ENCODE data around the gene TEX47. TPM values are rescaled to one million over a fixed set of nuclear protein-coding genes. Genes with fewer than 3 reads are reported as not detected.

The TEX47 gene
- polyA plus RNA-seq, 3 donors, result not detected

DNA sequence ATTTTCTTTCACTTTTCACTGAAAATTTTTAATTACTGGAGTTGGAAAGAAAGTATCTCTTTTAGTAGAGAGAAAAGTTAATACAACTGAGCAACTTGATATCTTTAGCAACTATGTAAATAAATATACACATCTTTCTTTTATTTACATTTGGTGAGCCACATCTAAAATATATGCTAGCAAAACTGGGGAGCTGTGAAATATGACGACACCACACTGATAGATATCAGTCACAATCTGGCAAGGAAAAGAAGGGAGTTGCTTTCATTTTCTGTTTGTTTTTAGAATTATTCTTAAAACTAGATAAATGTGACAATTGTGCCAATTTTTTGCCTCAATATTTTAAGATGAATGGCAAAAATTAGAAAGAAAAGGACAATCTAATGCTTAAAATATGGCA is 38.7 kb downstream of the TEX47 start:
- H3K27ac ChIP-seq (ENCODE audit: low read depth in 1 of 2, low read length in 2 of 2), result no peak overlapping the region
- WGBS (ENCODE audit: insufficient coverage), result no CpG with 5 or more reads among the region's 1 CpG

GRCh38 chr7:88746126-88746525 is 49.4 kb downstream of the TEX47 start:
- no peaks in the 10 kb centered on the region for H3K36me3 Mint-ChIP-seq
- intact Hi-C loops (cut with micrococcal nuclease), result no loop called here
- Histone ChIP-seq H3K36me3 (replicated peaks in 1 of 2; ENCODE audit: control insufficient read depth in 1 of 2, insufficient read depth in 2 of 2, low read length in 2 of 2) (no peaks in the 10 kb centered on the region), H3K79me2 (ENCODE audit: insufficient read depth, low read length) (no peaks in the 10 kb centered on the region), H2AFZ (ENCODE audit: insufficient read depth, low read depth, low read length, poor library complexity, severe bottlenecking) (no peak overlapping the region), H3K27me3 (ENCODE audit: control insufficient read depth in 2 of 2, insufficient read depth in 2 of 2, low read length in 2 of 2) (no peaks in the 10 kb centered on the region), H3K27ac (ENCODE audit: low read depth in 1 of 2, low read length in 2 of 2) (no peak overlapping the region), H3K4me1 (ENCODE audit: control insufficient read depth in 1 of 2, insufficient read depth in 2 of 2, low read length in 2 of 2) (no peaks in the 10 kb centered on the region), H3K4me2 (replicated peaks; ENCODE audit: extremely low read depth, low read length, poor library complexity, severe bottlenecking) (no peak overlapping the region), H4K20me1 (ENCODE audit: insufficient read depth, low read length) (no peaks in the 10 kb centered on the region), H3K9me3 (replicated peaks in 1 of 2; ENCODE audit: control insufficient read depth in 1 of 2, insufficient read depth in 1 of 2, low read length in 2 of 2) (no peaks in the 10 kb centered on the region), H3K9ac (ENCODE audit: insufficient read depth, low read length, poor library complexity, severe bottlenecking) (no peak overlapping the region), H3K4me3 (replicated peaks in 1 of 3; ENCODE audit: low read depth in 2 of 3, low read length in 3 of 3) (no peak overlapping the region)
- TF ChIP-seq, protein P1, sequence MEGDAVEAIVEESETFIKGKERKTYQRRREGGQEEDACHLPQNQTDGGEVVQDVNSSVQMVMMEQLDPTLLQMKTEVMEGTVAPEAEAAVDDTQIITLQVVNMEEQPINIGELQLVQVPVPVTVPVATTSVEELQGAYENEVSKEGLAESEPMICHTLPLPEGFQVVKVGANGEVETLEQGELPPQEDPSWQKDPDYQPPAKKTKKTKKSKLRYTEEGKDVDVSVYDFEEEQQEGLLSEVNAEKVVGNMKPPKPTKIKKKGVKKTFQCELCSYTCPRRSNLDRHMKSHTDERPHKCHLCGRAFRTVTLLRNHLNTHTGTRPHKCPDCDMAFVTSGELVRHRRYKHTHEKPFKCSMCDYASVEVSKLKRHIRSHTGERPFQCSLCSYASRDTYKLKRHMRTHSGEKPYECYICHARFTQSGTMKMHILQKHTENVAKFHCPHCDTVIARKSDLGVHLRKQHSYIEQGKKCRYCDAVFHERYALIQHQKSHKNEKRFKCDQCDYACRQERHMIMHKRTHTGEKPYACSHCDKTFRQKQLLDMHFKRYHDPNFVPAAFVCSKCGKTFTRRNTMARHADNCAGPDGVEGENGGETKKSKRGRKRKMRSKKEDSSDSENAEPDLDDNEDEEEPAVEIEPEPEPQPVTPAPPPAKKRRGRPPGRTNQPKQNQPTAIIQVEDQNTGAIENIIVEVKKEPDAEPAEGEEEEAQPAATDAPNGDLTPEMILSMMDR (IDR thresholded peaks at IDR 0.05), result no peak
- H3K27me3 Mint-ChIP-seq (ENCODE audit: low read depth in 3 of 3), result peaks cover 0 to 2% (median 0%) of the 10 kb centered on the region in 3 donors
- H3K4me1 Mint-ChIP-seq, result no peaks in the 10 kb centered on the region
- WGBS (ENCODE audit: insufficient coverage), result no CpG with 5 or more reads among the region's 3 CpGs
- no peaks in the 10 kb centered on the region for H3K9me3 Mint-ChIP-seq
- DNase-seq, result no peak
- H3K4me3 Mint-ChIP-seq, result no peak overlapping the region
- no peak overlapping the region for H3K27ac Mint-ChIP-seq

More for the DNA sequence above, 38.7 kb downstream of the TEX47 start:
- no peak for DNase-seq
- intact Hi-C loops (cut with micrococcal nuclease), result no loop called here
- Histone ChIP-seq H3K27me3 (ENCODE audit: control insufficient read depth in 2 of 2, insufficient read depth in 2 of 2, low read length in 2 of 2) (peaks cover 36 to 61% of the 10 kb centered on the region in 2 donors), H3K4me2 (replicated peaks; ENCODE audit: extremely low read depth, low read length, poor library complexity, severe bottlenecking) (no peak overlapping the region), H3K9me3 (replicated peaks in 1 of 2; ENCODE audit: control insufficient read depth in 1 of 2, insufficient read depth in 1 of 2, low read length in 2 of 2) (peaks cover 0 to 8% of the 10 kb centered on the region in 2 donors), H3K79me2 (ENCODE audit: insufficient read depth, low read length) (no peaks in the 10 kb centered on the region), H3K36me3 (replicated peaks in 1 of 2; ENCODE audit: control insufficient read depth in 1 of 2, insufficient read depth in 2 of 2, low read length in 2 of 2) (no peaks in the 10 kb centered on the region), H2AFZ (ENCODE audit: insufficient read depth, low read depth, low read length, poor library complexity, severe bottlenecking) (no peak overlapping the region), H3K4me3 (replicated peaks in 1 of 3; ENCODE audit: low read depth in 2 of 3, low read length in 3 of 3) (no peak overlapping the region), H3K4me1 (ENCODE audit: control insufficient read depth in 1 of 2, insufficient read depth in 2 of 2, low read length in 2 of 2) (no peaks in the 10 kb centered on the region), H4K20me1 (ENCODE audit: insufficient read depth, low read length) (no peaks in the 10 kb centered on the region), H3K9ac (ENCODE audit: insufficient read depth, low read length, poor library complexity, severe bottlenecking) (no peak overlapping the region)
- H3K4me1 Mint-ChIP-seq, result peaks cover 4% of the 10 kb centered on the region
- peaks cover 36 to 55% (median 49%) of the 10 kb centered on the region in 3 donors for H3K27me3 Mint-ChIP-seq (ENCODE audit: low read depth in 3 of 3)
- no peak overlapping the region for H3K27ac Mint-ChIP-seq
- H3K4me3 Mint-ChIP-seq, result no peak overlapping the region
- no peaks in the 10 kb centered on the region for H3K36me3 Mint-ChIP-seq
- TF ChIP-seq, protein P1 (IDR thresholded peaks at IDR 0.05), result no peak
- peaks cover 0 to 3% (median 1%) of the 10 kb centered on the region in 7 donors for H3K9me3 Mint-ChIP-seq

Small RNAs within 50 kb of the gene (small RNA-seq; reads per million reads assigned to genes)
- not detected for gene AC002127.1 (ENCODE audit: insufficient read length, low read depth)

Other genes starting within 250 kb of the TEX47 start
- gene ZNF804B, start 36.0 kb downstream of the TEX47 start, polyA plus RNA-seq, result not detected